Urinary bladder (tissue), 4 donors: ENCODE measurements around the gene CEP350. TPM values are rescaled to one million over a fixed set of nuclear protein-coding genes. Genes with fewer than 3 reads are reported as not detected.
"Not testable (repeated sequence)": the region's sequence is repeated elsewhere in the genome, so short reads cannot be mapped to it uniquely, and the experiment has no call there.

Source experiments
- DNase-seq: peaks from one replicate; pipeline ENCODE4 v3.0.0-alpha.2; 2015; ENCODE audit errors: extremely low spot score
- H3K27ac ChIP-seq: one replicate; pipeline ENCODE4 v1.5.1; 2013; ENCODE audit warnings: low read depth, mild to moderate bottlenecking, moderate library complexity
- H3K36me3 ChIP-seq: one replicate; pipeline ENCODE4 v1.6.1; 2013; ENCODE audit warnings: mild to moderate bottlenecking, moderate library complexity; ENCODE audit not compliant: insufficient read depth
- H3K4me1 ChIP-seq: one replicate; pipeline ENCODE4 v1.6.1; 2013; ENCODE audit warnings: mild to moderate bottlenecking, moderate library complexity; ENCODE audit not compliant: insufficient read depth
- H3K4me3 ChIP-seq: one replicate; pipeline ENCODE4 v1.5.1; 2013; ENCODE audit warnings: low read depth, low read length
- WGBS: extraction: QIAGEN DNeasy Blood & Tissue Kit; methylation state at CpG from one replicate; pipeline ENCODE4 v1.1.7; 2013; 5-methylcytosine and 5-hydroxymethylcytosine counted together
- polyA plus RNA-seq: library from polyadenylated mRNA; stranded (reverse); fragments of 200-250 nt; gene quantifications from one replicate; pipeline ENCODE4 v1.2.3, GENCODE V29; 2013
- total RNA-seq: library from RNA; depleted of rRNA; stranded (reverse); fragments of >200 nt; gene quantifications from one replicate; pipeline ENCODE4 v1.2.3, GENCODE V29; 2014
- donor health status: healthy with polysubstance abuse.
- donor health status: healthy.

CEP350 gene
- total and polyA plus RNA-seq, 2 donors, result 13.0 to 110 TPM

- DNase-seq, result no peak
- 42% methylated on average over 4 of the region's 4 CpGs for WGBS
- Histone ChIP-seq H3K4me1 (peaks cover 1% of the 10 kb centered on the region), H3K36me3 (peaks cover 3% of the 10 kb centered on the region), H3K27ac (no peak overlapping the region), H3K4me3 (no peak overlapping the region)
Measured at GRCh38 chr1:180114396-180114945, 159.9 kb downstream of the CEP350 start.

- Histone ChIP-seq H3K27ac (no peak overlapping the region), H3K36me3 (no peaks in the 10 kb centered on the region), H3K4me3 (no peak overlapping the region), H3K4me1 (peaks cover 1% of the 10 kb centered on the region)
- 61% methylated on average over 14 of the region's 14 CpGs for WGBS
- DNase-seq, result no peak
Measured at GRCh38 chr1:180116964-180117763, 162.6 kb downstream of the CEP350 start.

GRCh38 chr1:180117764-180118116, 163.1 kb downstream of the CEP350 start:
- WGBS, result 71% methylated on average over 2 of the region's 2 CpGs

GRCh38 chr1:180119837-180120236, 165.2 kb downstream of the CEP350 start:
- H3K4me1 ChIP-seq, result no peaks in the 10 kb centered on the region
- DNase-seq, result no peak
- 97% methylated on average over 2 of the region's 2 CpGs for WGBS
- no peaks in the 10 kb centered on the region for H3K36me3 ChIP-seq
- no peak overlapping the region for H3K27ac ChIP-seq
- H3K4me3 ChIP-seq, result no peak overlapping the region

More at GRCh38 chr1:180117764-180118116, 163.1 kb downstream of the CEP350 start:
- Histone ChIP-seq H3K4me3 (no peak overlapping the region), H3K27ac (no peak overlapping the region), H3K4me1 (no peaks in the 10 kb centered on the region), H3K36me3 (no peaks in the 10 kb centered on the region)
- DNase-seq, result no peak

DNA sequence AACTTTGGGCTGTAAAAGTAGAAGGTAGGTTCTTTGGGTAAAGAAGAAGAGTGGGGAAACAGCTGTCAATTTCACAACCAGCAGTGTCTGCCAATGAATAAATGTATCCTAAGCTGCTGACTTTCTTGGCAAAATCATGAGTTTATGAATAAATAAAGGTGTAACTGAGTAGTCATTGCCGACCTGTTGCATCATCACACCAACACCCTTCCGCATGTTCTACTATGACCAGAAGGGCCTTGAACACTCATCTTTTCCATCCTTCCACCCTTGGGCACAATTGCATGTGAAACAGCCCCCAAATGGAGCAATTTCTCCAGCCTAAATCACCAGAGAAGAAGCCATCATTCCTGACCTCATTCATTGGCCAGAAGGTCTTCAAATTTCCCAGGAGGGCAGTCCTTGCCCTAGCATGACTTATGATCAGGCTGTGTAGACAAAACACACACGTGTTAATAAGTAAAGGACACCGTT, 168.9 kb downstream of the CEP350 start:
- Histone ChIP-seq H3K27ac (no peak overlapping the region), H3K4me3 (no peak overlapping the region), H3K4me1 (no peaks in the 10 kb centered on the region), H3K36me3 (no peaks in the 10 kb centered on the region)
- DNase-seq, result no peak
- WGBS, result 88% methylated on average over 4 of the region's 4 CpGs

DNA sequence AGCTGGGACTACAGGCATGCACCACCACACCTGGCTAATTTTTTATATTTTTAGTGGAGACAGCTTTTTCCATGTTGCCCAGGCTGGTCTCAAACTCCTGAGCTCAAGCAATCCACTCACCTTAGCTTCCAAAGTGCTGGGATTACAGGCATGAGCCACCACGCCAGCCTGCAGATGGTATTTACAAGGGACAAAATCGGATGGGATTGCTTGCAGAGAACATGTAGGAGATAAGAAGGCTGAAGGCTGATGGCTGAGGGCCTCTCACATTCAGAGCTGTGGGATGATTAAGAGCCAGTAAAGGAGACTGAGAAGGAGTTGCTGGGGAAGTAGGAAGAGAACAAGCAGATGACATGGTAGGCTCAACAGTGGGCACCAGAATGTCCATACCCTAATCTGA, 176.0 kb downstream of the CEP350 start:
- DNase-seq, result no peak
- no peak overlapping the region for H3K4me3 ChIP-seq
- 78% methylated on average over 2 of the region's 2 CpGs for WGBS

DNA sequence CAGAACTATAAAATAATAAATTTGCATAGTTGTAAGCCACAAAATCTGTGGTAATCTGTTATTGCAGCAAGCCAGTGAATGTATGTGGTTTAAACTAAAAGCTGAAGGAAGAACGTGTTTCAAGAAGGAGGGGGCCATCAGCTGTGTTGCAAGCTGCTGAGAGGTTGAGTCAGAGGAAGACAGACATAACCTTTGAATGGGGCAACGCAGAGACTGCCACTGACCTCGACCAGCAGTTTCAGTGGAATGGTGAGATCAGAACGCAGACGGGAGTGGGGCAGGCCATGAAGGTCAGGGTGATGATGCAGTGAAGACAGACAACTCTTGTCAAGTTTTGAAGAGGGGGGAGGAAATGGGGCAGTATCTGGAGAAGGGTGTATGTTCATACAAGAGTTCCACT, 176.9 kb downstream of the CEP350 start:
- no peak for DNase-seq
- H3K4me3 ChIP-seq, result no peak overlapping the region
- no peak overlapping the region for H3K27ac ChIP-seq
- no peaks in the 10 kb centered on the region for H3K36me3 ChIP-seq
- H3K4me1 ChIP-seq, result no peaks in the 10 kb centered on the region
- 79% methylated on average over 5 of the region's 5 CpGs for WGBS

More for the DNA sequence above, 176.0 kb downstream of the CEP350 start:
- H3K36me3 ChIP-seq, result no peaks in the 10 kb centered on the region
- no peaks in the 10 kb centered on the region for H3K4me1 ChIP-seq
- no peak overlapping the region for H3K27ac ChIP-seq

GRCh38 chr1:180133193-180133592, 178.6 kb downstream of the CEP350 start:
- no peaks in the 10 kb centered on the region for H3K4me1 ChIP-seq
- WGBS, result 79% methylated on average over 1 of the region's 1 CpG
- H3K4me3 ChIP-seq, result no peak overlapping the region
- no peak for DNase-seq
- no peak overlapping the region for H3K27ac ChIP-seq
- no peaks in the 10 kb centered on the region for H3K36me3 ChIP-seq

- H3K36me3 ChIP-seq, H3K4me1 ChIP-seq, DNase-seq, H3K27ac ChIP-seq, H3K4me3 ChIP-seq: not testable (repeated sequence)
- 85% methylated on average over 9 of the region's 9 CpGs for WGBS
Measured at GRCh38 chr1:180133688-180134087, 179.1 kb downstream of the CEP350 start.

GRCh38 chr1:180135535-180135934, 180.9 kb downstream of the CEP350 start:
- H3K27ac ChIP-seq, result no peak overlapping the region
- H3K36me3 ChIP-seq, result no peaks in the 10 kb centered on the region
- H3K4me3 ChIP-seq, result no peak overlapping the region
- 19% methylated on average over 1 of the region's 1 CpG for WGBS
- no peaks in the 10 kb centered on the region for H3K4me1 ChIP-seq
- DNase-seq, result no peak

DNA sequence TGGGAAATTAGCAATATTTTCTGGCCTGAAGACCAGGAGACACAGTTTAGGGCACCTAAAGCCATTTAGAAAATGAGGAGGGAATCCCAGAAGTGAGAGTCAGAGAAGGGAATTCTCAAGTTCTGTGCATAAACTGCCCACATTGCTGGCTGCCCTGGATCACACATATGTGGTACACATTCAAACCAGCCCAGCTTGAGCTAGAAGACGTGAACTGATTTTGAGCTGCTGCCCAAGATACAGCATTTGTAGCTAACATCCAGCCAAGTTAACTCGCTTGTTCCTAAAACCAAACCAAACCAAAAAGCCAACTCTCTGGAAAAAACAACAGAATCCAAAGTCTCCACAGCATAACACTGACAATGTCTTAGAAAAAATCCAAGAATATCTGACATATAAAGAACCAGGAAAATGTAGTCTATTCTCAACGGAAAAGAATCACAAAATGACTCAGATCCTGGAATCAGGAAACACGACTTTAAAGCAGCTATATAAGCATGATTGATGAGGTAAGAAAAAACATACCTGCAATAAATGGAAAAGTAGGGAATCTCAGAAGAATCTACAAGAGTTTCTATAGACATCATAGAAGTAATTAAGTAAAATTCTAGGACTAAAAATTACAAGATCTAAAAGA, 181.8 kb downstream of the CEP350 start:
- 64% methylated on average over 4 of the region's 4 CpGs for WGBS
- DNase-seq, result no peak
- Histone ChIP-seq H3K4me3 (no peak overlapping the region), H3K4me1 (no peaks in the 10 kb centered on the region), H3K36me3 (no peaks in the 10 kb centered on the region), H3K27ac (no peak overlapping the region)

GRCh38 chr1:180136968-180137356, 182.4 kb downstream of the CEP350 start:
- Histone ChIP-seq H3K4me3 (no peak overlapping the region), H3K36me3 (no peaks in the 10 kb centered on the region), H3K27ac (no peak overlapping the region), H3K4me1 (no peaks in the 10 kb centered on the region)
- no peak for DNase-seq

GRCh38 chr1:180137776-180138175, 183.2 kb downstream of the CEP350 start:
- H3K27ac ChIP-seq, result no peak overlapping the region
- no peak for DNase-seq
- H3K36me3 ChIP-seq, result no peaks in the 10 kb centered on the region
- H3K4me3 ChIP-seq, result no peak overlapping the region
- H3K4me1 ChIP-seq, result no peaks in the 10 kb centered on the region
- whole genome bisulfite sequencing, result 72% methylated on average over 2 of the region's 2 CpGs

DNA sequence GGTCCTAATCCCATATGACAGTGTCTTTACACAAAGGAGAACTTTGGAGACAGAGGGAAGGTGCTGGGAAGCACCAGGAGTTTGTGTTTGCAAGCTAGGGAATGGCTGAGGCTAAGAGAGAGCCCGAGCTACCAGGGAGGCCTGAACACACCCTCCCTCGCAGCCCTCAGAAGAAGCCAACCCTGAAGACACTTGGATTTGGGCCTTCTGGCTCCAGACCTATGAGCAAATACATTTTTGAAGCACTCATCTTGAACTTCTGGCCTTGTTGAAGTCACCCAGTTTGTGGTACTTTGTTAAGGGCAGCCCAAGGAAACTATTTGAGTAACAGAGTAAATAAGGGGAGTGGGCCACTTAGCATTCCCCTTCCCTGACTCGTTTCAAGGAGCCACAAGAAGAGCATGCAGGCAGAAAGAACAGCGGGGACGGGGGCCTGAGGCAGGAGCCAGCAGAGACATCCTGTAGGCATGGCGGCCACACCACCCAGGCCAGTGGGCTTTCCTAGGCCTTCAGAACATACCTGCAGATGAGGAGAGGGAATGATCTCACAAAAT, 186.8 kb downstream of the CEP350 start:
- no peaks in the 10 kb centered on the region for H3K4me1 ChIP-seq
- no peak overlapping the region for H3K27ac ChIP-seq
- H3K4me3 ChIP-seq, result no peak overlapping the region
- 75% methylated on average over 6 of the region's 6 CpGs for WGBS
- H3K36me3 ChIP-seq, result no peaks in the 10 kb centered on the region
- no peak for DNase-seq
